GM15510 (cell line): ENCODE results near the gene MINPP1.

Source experiments
- POLR2A ChIP-seq: IDR thresholded peaks from 3 replicates; pipeline ENCODE4 v1.6.1; 2011; ENCODE audit warnings: borderline replicate concordance; ENCODE audit not compliant: insufficient read length; ENCODE audit errors: extremely low read depth

MINPP1 gene

DNA sequence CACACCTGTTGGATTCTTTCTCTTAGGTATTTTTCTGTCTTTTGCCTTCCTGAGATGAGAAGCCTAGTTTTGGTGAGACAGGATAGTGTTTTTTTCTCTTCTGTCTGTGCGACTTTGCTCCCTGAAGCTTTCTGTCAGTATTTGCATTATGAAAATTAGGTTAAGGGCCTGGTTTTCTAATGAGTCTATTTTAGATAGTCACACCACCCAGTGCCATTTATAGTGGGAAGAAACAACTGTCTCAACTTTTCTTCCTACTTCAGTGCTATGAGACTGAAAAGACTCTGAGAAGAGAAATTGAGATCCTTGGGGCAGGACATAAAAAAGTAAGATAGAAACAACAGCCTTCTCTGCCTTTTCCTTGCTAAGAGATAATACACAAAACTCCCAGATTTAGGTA, 53.6 kb downstream of the MINPP1 start:
- no peak for TF ChIP-seq POLR2A

DNA sequence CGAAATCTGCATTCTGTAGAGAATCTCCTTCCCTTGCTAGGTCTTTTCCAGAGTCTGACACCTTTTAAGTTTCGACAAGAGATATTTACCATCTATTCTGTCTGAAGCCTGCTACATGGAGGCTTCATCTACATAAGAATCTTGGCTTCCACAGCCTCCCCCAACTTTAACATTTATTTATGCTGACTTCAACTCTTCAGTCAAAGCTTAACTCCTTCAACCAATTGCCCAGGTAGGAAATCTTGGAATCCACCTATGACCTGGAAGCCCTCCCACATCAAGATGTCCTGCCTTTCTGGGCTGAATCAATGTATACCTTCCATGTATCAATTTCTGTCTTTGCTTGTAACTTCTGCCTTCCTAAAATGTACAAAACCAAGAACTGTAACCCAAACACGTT, 54.7 kb downstream of the MINPP1 start:
- no peak for TF ChIP-seq POLR2A

DNA sequence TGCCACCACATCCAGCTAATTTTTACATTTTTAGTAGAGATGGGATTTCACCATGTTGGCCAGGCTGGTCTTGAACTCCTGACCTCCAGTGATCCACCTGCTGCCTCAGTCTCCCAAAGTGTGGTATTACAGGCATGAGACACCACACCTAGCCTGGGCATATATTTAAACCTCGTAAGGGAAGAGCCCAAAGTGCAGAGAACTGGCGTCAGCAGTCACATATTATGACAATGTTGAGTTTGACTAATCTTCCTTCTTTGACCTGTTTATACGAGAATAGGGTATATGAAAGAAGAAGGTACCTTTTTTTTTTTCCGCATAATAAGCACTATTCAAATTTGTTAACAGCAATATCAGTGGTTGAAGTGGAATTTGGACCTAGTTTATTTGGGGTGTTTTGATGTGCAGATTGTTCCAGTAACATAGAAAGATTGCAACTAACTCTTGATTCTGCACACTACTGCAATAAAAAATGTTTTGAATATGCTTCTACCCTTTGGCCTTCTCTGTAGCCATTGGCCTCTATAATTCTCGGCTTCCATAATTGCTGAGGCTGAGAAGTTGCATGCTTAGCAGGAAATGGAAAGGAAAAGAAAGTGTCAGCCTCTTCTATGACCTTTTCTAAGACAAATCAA, 55.9 kb downstream of the MINPP1 start:
- no peak for TF ChIP-seq POLR2A

DNA sequence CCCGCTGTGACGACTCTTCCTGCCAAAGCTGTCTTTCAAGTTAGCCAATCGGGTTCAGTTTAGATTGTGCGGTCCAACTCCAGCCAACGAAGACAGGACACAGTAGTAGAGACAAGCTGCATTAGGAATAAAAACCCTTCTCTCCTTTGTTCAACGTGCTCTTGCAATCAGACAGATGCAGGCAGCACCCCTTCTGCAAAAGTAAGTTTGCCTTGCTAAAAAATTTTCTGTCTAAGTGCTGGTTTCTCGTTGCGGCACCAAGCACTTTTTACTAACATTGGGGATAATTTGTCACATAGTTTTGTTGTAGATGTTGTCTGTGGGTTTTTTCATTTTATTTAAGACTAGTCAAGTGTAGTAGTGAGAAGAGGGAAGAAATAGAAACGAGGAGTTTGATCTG, 58.1 kb downstream of the MINPP1 start:
- no peak for TF ChIP-seq POLR2A

DNA sequence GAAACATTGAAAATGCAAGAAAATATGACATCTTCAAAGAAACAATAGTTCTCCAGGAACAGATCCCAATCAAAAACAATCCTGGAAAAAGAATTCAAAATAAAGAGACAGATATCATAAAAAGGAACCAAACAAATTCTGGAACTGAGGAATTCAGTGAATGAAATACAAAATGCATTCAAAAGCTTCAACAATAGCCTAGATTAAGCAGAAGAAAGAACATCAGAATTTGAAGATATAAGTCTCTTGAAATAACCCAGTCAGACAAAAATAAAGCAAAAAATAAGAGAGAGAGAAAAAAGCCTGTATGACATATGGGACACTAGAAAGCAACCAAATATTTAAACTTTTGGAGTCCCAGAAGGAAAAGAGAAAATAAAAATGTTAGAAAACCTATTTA, 60.3 kb downstream of the MINPP1 start:
- no peak for TF ChIP-seq POLR2A

DNA sequence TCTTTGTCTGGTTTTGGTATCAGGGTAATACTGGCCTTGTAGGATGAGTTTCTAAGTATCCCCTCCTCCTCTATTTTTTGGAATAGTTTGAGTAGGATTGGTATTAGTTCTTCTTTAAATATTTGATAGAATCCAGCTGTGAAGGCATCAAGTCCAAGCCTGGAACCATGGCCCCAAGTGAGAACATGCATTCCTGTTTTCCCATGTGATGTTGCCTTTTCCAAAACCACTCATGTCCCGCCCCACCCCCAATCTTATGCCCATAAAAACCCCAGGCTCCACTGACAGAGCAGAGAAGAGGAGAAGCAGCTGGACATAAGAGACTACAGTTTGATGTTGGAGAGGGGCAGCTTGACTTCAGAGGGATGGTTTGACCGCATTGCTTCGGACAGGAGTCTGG, 71.2 kb downstream of the MINPP1 start:
- TF ChIP-seq POLR2A: no peak

DNA sequence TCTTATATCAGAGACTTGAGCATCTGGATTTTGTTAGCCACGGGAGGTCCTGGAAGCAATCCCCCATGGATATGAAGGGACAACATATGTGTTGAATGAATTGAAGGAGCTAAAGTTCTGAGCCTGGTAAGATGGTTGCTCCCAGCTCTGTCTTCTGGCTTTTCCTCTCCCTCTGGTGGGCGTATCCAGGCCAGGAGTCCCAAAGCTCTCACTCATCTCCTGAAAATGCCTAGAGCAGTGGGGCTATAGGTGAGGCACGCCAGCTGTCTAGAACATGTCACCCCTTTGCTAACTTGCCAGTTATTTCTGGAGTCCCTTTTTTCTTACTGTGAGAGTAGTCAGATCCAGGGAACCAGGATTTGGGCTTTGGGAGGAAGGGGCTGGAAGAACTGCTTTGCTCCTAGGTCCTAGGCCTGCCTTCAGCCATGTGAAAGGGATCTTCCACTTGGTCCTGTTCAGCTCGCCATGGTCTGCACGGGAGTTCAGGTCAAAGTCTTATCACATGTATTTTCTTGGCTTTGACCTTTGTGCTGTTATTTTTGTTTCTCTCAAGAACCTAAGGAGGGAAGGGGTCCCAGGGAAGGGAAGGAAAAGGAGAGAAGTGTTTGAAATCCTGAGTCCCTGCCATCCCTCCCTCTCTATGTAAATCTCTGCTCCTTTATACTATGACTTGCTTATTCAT, 73.6 kb downstream of the MINPP1 start:
- TF ChIP-seq POLR2A: no peak

DNA sequence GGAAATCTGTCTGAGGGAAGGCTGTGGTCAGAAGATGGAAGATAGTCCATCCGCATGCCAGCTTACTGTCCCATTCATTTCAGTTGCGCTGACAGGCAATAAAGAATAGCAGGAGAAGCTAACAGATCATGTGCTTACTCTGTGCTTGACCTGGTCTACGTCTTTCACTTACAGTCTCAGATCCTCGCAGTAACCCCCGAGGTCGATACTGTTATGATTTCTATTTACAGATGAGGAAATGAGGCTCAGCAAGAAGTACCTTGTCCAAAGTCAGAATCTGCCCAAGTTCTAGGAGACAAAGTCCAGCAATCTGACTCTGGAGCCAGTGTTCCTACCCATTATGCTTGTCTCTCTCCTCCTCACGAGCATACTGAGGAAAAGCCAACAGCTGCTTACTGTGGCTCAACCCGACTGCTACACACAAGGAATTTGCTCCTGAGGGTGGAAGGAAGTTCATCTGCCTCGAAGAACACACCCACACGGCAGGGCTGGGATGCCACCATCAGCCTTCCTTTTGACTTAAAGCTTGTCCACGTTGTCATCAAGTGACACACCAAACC, 74.2 kb downstream of the MINPP1 start:
- no peak for TF ChIP-seq POLR2A

DNA sequence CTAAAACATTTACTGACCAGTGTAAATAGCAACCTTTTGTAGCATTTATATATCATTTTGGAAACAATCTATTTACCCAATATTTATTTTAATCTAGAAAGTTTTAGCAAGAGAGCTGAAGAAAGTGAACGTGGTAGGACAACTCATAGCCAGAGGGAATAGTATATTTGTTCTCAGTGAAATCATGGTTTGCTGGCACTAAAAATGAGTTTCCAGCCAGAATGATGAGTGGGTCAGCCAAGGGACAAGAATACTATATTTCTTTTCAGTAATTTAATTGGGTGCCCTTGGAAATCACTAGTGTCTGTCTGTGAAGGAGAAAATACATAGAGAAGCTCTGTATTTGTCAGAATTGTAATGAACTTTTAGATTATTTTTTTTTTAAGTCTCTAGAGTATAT, 74.9 kb downstream of the MINPP1 start:
- TF ChIP-seq POLR2A: no peak

DNA sequence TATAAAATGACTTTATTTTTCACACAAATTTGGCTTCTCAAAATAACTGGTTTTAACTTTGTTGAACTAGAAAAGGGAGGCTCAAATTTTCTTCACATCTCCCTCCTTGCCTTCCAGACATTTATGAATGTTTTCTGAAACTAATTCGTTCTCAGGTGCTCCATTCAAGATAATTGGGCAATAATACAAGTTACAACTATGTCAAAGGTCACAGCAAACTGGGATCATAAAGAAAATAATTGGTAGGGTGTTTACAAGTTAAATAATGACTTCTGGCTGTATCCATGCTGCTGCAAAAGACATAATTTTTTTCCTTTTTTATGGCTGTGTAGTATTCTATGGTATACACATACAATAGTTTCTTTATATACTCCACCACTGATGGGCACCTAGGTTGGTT, 75.3 kb downstream of the MINPP1 start:
- no peak for TF ChIP-seq POLR2A

DNA sequence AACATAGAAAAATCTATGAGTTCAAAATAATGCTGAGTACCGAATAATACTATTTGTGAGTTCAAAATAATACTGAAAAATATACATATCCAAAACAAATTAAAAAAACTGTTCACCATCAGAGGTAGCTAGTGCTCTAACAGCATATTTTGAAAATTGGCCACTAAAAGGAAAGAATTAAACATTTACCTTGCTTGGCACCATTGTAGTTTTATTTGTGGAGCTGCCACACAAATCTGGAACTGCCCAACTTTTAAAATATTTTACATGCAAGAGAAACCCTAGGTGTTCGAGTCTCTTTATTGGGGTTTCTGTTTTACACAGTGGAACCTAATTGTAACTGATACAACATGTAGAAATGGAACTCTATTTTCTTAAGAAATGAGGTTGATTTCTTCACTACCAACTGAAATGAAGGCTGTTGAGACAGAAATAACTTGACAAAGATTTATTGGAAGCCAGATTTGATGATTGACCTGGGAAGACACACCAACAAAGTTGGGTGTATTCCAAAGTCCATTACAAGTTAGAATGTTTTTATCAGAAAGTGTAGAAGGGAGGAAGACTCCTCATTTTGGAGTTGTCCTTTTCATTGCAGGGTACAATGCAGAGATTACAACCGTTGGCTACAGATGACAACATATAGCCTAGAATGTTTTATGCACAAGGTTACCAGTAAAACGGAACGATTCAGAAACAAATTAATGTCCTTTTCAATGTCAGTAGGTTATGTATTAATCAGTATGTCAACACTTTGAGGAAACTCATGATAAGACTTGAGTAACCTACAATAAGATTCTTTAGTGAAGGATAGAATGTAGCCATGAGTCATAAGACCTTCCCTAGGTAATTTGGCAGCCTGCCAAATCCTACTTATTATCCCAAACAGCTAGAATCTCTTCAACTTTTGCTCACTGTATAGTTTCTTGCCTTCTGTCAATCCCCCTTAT, 81.1 kb downstream of the MINPP1 start:
- no peak for TF ChIP-seq POLR2A

DNA sequence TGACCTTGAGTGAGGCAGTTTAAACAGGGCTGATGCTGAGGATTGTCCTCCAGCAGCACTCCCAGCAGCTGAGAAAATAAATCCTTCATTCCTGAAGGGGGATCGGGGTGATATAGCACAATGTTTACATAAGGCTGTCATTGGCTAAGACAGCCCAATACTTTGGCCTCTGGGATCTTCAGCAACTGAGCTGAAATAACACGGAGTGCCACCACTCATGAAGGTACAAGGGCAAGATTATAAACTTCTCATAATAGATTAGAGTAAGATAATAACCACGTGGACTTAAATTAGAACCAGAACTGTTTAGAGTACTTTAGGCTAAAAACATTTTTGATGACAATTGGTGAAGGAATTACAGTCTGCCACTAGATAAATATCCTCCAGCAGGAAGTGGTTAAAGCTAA, 85.0 kb downstream of the MINPP1 start:
- no peak for TF ChIP-seq POLR2A

DNA sequence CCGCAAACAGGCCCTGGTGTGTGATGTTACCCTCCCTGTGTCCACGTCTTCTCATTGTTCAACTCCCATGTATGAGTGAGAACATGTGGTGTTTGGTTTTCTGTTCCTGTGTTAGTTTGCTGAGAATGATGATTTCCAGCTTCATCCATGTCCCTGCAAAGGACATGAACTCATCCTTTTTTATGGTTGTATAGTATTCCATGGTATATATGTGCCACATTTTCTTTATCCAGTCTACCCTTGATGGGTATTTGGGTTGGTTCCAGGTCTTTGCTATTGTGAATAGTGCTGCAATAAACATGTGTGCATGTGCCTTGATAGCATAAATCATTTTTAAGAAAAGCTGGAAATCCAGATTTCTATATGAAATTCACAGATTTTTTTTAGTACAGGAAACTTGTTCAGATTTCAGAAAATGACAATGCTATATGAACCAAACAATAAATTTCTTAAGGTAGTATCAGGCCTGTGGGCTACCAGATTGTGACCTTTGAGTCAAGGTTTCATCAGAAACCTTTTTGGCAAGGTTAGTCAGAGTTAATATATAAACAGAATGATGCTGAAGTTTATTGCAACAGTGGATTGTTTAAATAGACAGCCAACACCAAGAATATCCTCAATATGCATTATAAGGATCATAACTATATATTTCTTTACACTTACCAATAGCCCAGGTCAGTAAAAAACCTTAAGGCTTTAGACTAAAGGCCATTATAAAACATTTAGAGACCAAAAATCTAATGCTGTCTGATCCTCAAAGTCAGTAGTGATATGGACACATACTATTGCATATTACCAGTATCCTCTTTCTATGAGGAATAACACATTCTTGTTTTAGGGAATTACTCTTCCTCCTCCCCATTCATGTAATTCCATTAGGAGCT, 86.3 kb downstream of the MINPP1 start:
- TF ChIP-seq POLR2A: no peak

DNA sequence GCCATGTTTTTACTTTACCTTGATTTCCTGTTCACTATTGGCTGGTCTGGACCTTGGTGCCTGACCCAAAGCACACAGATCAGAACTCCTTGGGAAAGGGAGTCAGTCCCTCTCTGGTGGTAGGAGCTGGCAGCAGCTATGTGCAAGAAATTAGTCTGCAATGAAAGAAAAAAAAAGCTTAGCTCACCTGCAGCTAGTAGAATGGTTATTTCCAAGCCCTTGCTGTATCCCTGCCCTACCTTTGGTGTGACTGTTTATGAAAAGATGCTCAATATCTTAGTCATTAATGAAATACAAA, 86.8 kb downstream of the MINPP1 start:
- TF ChIP-seq POLR2A: no peak
